Mesothelial cell of epicardium (in vitro differentiated cells): Measurements from ENCODE around the gene GNAZ. TPM values are rescaled to one million over a fixed set of nuclear protein-coding genes. Genes with fewer than 3 reads are reported as not detected.
A peak's percentile ranks its signal among the peaks of the same experiment; 100 is the strongest.

Source experiments
- DNase-seq, 2 experiments: peaks; one replicate each; pipeline ENCODE4 v3.0.0; 2021; ENCODE audit warnings: low spot score in 2 of 2; ENCODE audit not compliant: unreplicated experiment in 2 of 2
- H3K27ac Mint-ChIP-seq: 2 replicates; pipeline ENCODE4 v1.8.0; 2021; ENCODE audit warnings: mixed read lengths
- H3K27me3 Mint-ChIP-seq: 2 replicates; pipeline ENCODE4 v1.8.0; 2021; ENCODE audit warnings: low read depth, mixed read lengths
- H3K36me3 Mint-ChIP-seq: 2 replicates; pipeline ENCODE4 v1.8.0; 2021; ENCODE audit warnings: mixed read lengths
- H3K4me1 Mint-ChIP-seq: 2 replicates; pipeline ENCODE4 v1.8.0; 2021; ENCODE audit warnings: mixed read lengths
- H3K4me3 Mint-ChIP-seq: 2 replicates; pipeline ENCODE4 v1.8.0; 2021; ENCODE audit warnings: mild to moderate bottlenecking, moderate library complexity, mixed read lengths
- H3K9me3 Mint-ChIP-seq: 2 replicates; pipeline ENCODE4 v1.8.0; 2021; ENCODE audit warnings: mixed read lengths
- CTCF ChIP-seq: fragments of 200-600 bp; sonication (generic); IDR thresholded peaks from one replicate; pipeline ENCODE4 v1.5.0; 2021; ENCODE audit warnings: antibody characterized with exemption; ENCODE audit not compliant: unreplicated experiment
- total RNA-seq: library from RNA; stranded (reverse); gene quantifications from 3 replicates; pipeline ENCODE4 v1.2.1, GENCODE V29; 2021

Gene GNAZ
- total RNA-seq, 1 donor from 2014 or later = 6.5 TPM

DNA sequence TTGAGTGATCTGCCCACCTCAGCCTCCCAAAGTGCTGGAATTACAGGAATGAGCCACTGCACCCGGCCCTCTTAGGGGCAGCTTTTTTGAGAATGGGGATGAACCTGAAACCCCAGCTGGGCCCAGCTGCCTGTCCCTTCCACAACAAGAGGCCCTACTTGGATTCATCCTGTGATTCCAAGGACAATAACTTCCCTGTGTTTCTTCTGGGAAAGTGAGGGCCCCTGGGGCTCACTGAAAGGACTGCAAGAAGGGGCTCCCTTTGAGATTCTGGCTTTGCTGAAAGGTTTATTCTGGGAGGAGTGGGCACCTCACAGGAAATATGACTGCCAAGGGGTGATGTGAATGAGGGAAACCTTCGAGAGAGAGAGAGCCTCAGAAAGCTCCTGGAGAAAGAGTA, 12.3 kb upstream of the GNAZ start:
- peaks cover 30% of the 10 kb centered on the region for H3K27me3 Mint-ChIP-seq
- no peaks in the 10 kb centered on the region for H3K4me1 Mint-ChIP-seq
- no peak overlapping the region for H3K27ac Mint-ChIP-seq
- peaks cover 17% of the 10 kb centered on the region for H3K9me3 Mint-ChIP-seq
- H3K36me3 Mint-ChIP-seq = no peaks in the 10 kb centered on the region
- peak in 1 of 2 experiments; percentile 19 for DNase-seq
- H3K4me3 Mint-ChIP-seq = no peak overlapping the region
- no peak for TF ChIP-seq CTCF

GRCh38 chr22:23058481-23059283, 11.6 kb upstream of the GNAZ start:
- H3K27ac Mint-ChIP-seq = no peak overlapping the region
- H3K4me1 Mint-ChIP-seq = no peaks in the 10 kb centered on the region
- peaks cover 17% of the 10 kb centered on the region for H3K9me3 Mint-ChIP-seq
- TF ChIP-seq CTCF = no peak
- H3K36me3 Mint-ChIP-seq = no peaks in the 10 kb centered on the region
- DNase-seq = peak in 1 of 2 experiments; percentile 28
- no peak overlapping the region for H3K4me3 Mint-ChIP-seq
- peaks cover 28% of the 10 kb centered on the region for H3K27me3 Mint-ChIP-seq

GRCh38 chr22:23059284-23059948, 10.9 kb upstream of the GNAZ start:
- no peak overlapping the region for H3K27ac Mint-ChIP-seq
- H3K36me3 Mint-ChIP-seq = no peaks in the 10 kb centered on the region
- H3K27me3 Mint-ChIP-seq = peaks cover 26% of the 10 kb centered on the region
- no peak for TF ChIP-seq CTCF
- no peaks in the 10 kb centered on the region for H3K4me1 Mint-ChIP-seq
- DNase-seq = no peak
- H3K4me3 Mint-ChIP-seq = no peak overlapping the region
- peaks cover 17% of the 10 kb centered on the region for H3K9me3 Mint-ChIP-seq

DNA sequence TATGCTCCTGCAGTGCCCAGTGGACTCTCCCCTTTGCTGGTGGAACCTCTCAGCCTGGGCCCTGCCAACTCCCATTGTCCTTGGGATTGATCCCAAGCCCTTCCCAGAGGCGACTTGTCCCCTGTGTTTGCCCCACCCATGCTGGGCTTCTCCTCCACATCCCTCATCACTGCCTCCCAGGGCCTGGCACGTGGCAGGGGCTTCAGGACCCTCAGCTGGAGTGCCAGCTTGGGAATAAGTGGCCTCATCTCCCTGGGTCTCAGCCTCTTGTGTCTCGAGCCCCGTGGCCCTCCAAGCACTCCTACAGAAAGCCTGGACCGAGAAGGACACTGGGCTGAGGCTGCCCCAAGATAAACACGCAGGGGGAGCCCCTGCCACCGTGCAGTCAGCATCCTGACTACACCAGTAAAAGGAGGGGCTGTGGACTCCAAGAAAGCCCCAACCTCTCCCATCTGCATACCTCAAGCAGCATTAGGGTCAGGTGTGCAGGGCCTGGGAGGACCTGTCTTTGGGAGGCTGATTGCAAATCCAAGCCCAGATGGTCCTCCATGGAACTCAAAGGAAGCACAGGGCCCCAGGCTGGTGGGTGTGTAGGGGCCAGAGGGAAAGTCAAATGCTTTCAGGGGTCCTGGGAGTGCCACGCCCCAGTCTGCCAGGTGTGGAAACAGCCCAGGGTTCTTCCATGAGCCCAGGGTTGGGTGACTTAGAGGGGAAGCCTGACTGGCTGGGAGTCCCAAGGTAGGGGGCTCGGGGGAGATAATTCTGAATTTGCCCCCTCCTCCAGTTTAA, 9.5 kb upstream of the GNAZ start:
- Mint-ChIP-seq H3K4me1 (no peaks in the 10 kb centered on the region), H3K36me3 (no peaks in the 10 kb centered on the region), H3K27me3 (peaks cover 18% of the 10 kb centered on the region), H3K4me3 (no peak overlapping the region), H3K9me3 (peaks cover 12% of the 10 kb centered on the region), H3K27ac (no peak overlapping the region)
- no peak for TF ChIP-seq CTCF
- DNase-seq = peak in 1 of 2 experiments; percentile 34

DNA sequence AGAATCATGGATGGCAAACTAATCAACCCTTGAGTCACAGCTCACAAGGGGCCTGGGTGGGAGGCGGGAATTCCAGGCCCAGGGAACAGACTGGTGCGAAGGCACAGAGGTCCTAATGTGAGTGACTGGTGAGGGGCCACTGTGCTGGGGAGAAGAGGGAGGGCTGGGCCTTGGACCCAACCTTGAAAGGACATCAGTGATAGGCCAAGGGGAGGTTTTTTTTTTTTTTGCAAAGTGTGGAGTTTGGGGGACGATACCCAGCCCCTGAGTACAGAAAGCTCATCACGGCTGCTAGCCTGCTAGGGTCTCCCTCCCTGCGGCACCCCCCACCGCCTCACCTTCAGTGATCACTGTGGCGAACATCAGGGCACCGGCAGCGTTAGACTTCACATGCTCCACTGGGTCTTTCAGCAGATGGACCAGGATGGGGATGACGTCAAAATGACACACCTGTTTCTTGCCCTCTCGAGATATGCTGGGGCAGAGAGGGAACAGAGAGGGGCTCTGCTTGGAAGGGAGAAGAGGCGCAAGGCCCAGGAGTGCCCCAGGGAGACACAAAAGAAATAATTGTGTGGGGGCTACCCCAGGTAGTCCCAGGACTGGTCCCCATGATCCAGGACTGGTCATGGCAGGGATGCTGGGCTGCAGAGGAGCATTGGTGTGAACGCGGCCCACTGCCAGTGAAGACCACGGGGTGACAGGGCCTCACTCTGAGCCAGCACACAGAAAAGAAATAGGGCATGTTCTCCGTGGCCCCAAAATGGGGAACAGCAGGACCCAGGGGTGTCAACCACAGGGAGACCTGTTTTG, 8.6 kb upstream of the GNAZ start:
- Mint-ChIP-seq H3K27ac (no peak overlapping the region), H3K36me3 (no peaks in the 10 kb centered on the region), H3K4me1 (no peaks in the 10 kb centered on the region), H3K27me3 (peaks cover 25% of the 10 kb centered on the region), H3K9me3 (peaks cover 6% of the 10 kb centered on the region), H3K4me3 (no peak overlapping the region)
- no peak for TF ChIP-seq CTCF
- DNase-seq = no peak
